ENCODE data around the gene PCGF5. TPM values are rescaled to one million over a fixed set of nuclear protein-coding genes. Genes with fewer than 3 reads are reported as not detected.
A peak's percentile ranks its signal among the peaks of the same experiment; 100 is the strongest.
"Not testable (repeated sequence)": the region's sequence is repeated elsewhere in the genome, so short reads cannot be mapped to it uniquely, and the experiment has no call there.

PCGF5 gene
- polyA plus RNA-seq (2013): 37.2 TPM

DNA sequence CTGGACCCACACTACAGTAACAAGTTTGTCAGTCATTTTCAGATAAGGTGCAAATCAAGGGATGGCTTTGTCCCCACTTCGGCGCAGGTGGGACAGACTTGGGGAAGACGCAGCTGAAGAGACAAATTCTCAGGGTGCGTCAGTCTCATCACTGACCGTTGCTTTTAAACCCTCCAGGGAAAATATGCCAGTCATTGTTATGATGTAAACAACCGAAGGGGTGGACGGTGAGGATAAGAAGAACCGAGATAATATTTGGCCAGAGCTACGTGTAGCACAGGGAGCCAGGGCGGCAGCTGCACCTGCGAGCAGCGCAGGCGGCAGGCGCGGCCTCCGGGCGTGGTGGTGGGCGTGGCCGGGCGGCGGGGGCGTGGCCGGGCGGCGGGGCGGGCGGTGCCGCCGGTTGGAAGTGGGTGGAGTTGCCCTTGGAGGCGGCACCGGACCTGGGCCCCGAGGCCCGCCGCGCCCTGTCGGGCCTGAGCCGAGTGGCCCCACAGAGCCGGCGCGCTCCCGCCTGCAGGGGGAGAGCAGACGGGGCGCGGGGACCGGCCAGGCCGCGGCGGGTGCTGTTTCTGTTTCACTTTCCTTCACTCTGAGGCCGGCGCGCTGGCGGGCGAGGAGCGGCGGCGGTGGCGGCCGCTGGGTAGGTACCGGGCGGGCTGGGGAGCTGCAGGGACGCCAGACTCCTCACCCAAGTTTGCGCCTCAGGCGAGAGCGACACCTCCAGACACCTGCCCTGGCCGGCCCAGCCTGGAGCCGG is at the start of gene PCGF5:
PCGF5 (plus strand) TSS at position 470 of the 760 bp plus-strand sequence. CDS start 2,209 bp downstream, outside the sequence.
- under 1% methylated on average over 43 of the region's 66 CpGs for WGBS (ENCODE audit: insufficient coverage)
- Histone ChIP-seq H3K36me3 (ENCODE audit: control insufficient read depth in 4 of 4, insufficient read depth in 4 of 4, low read length in 3 of 4) (peaks cover 0 to 6% (median 1%) of the 10 kb centered on the region in 4 experiments), H3K27ac (ENCODE audit: insufficient read depth in 1 of 2, low read depth in 1 of 2, low read length in 2 of 2, poor library complexity in 1 of 2, severe bottlenecking in 2 of 2) (peak within 1 kb of the TSS; percentile 77 to 86), H3K27me3 (replicated peaks in 2 of 5; ENCODE audit: control insufficient read depth in 4 of 5, insufficient read depth in 5 of 5, low read length in 4 of 5) (peaks cover 0 to 2% (median 0%) of the 10 kb centered on the region in 5 experiments), H3K9me3 (ENCODE audit: control extremely low read depth in 1 of 5, control insufficient read depth in 4 of 5, insufficient read depth in 2 of 5, low read depth in 1 of 5, low read length in 4 of 5) (no peaks in the 10 kb centered on the region), H3K4me1 (ENCODE audit: control extremely low read depth in 1 of 4, control insufficient read depth in 4 of 4, insufficient read depth in 4 of 4, low read length in 3 of 4) (peaks cover 6 to 17% (median 13%) of the 10 kb centered on the region in 4 experiments), H3K4me3 (ENCODE audit: control insufficient read depth in 1 of 7, extremely low read depth in 1 of 7, insufficient read depth in 4 of 7, low read depth in 2 of 7, low read length in 6 of 7) (peak within 1 kb of the TSS; percentile 86 to 94 (median 88))
- peak; percentile 93 to 96 (median 96) for DNase-seq
- CTCF ChIA-PET: interaction anchor here (1.5 to 2.3 kb wide), 3 partner anchors 10 to 23 kb away, joined by 3 to 5 read pairs (median 5); no protein-coding TSS in a partner anchor
- POLR2A ChIA-PET: interaction anchor here (1.3 to 1.5 kb wide), 2 partner anchors 57 to 58 kb away, joined by 4 to 5 read pairs; no protein-coding TSS in a partner anchor

DNA sequence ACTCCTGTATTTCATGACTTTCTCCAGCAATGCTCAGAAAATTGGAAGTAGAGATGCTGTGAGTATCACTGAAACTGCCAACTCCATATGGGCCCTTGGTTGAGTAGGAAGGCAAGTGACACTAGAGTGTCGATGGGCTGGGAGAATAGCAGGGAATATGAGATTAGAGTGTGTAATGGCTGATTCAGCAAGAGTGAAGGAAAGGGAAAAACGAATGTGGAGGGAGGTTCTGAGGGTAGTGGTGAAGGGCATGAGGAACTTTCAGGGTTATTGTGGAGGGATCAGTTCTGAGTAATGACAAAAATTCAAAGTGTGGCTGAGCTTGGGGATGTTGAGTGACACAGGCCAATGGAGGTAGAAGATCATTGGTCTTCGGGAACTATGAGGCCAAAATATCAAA is 49.0 kb upstream of the PCGF5 start:
- Histone ChIP-seq H3K4me3 (ENCODE audit: control insufficient read depth in 1 of 7, extremely low read depth in 1 of 7, insufficient read depth in 4 of 7, low read depth in 2 of 7, low read length in 6 of 7) (no peak overlapping the region), H3K36me3 (ENCODE audit: control insufficient read depth in 4 of 4, insufficient read depth in 4 of 4, low read length in 3 of 4) (peaks cover 0 to 3% (median under 1%) of the 10 kb centered on the region in 4 experiments), H3K27me3 (replicated peaks in 2 of 5; ENCODE audit: control insufficient read depth in 4 of 5, insufficient read depth in 5 of 5, low read length in 4 of 5) (no peaks in the 10 kb centered on the region), H3K4me1 (ENCODE audit: control extremely low read depth in 1 of 4, control insufficient read depth in 4 of 4, insufficient read depth in 4 of 4, low read length in 3 of 4) (no peaks in the 10 kb centered on the region), H3K9me3 (ENCODE audit: control extremely low read depth in 1 of 5, control insufficient read depth in 4 of 5, insufficient read depth in 2 of 5, low read depth in 1 of 5, low read length in 4 of 5) (peaks cover 0 to 15% (median 3%) of the 10 kb centered on the region in 5 experiments), H3K27ac (ENCODE audit: insufficient read depth in 1 of 2, low read depth in 1 of 2, low read length in 2 of 2, poor library complexity in 1 of 2, severe bottlenecking in 2 of 2) (no peak overlapping the region)
- POLR2A ChIA-PET: no interaction called here
- WGBS (ENCODE audit: insufficient coverage): 98% methylated on average over 3 of the region's 3 CpGs
- DNase-seq: no peak
- CTCF ChIA-PET: interaction anchor here (0.7 to 1.1 kb wide), 2 partner anchors 16 to 58 kb away, joined by 3 read pairs; no protein-coding TSS in a partner anchor

- Histone ChIP-seq H3K27ac (ENCODE audit: insufficient read depth in 1 of 2, low read depth in 1 of 2, low read length in 2 of 2, poor library complexity in 1 of 2, severe bottlenecking in 2 of 2) (no peak overlapping the region), H3K9me3 (ENCODE audit: control extremely low read depth in 1 of 5, control insufficient read depth in 4 of 5, insufficient read depth in 2 of 5, low read depth in 1 of 5, low read length in 4 of 5) (peaks cover 0 to 15% (median 3%) of the 10 kb centered on the region in 5 experiments), H3K36me3 (ENCODE audit: control insufficient read depth in 4 of 4, insufficient read depth in 4 of 4, low read length in 3 of 4) (peaks cover 0 to 6% (median under 1%) of the 10 kb centered on the region in 4 experiments), H3K4me3 (ENCODE audit: control insufficient read depth in 1 of 7, extremely low read depth in 1 of 7, insufficient read depth in 4 of 7, low read depth in 2 of 7, low read length in 6 of 7) (no peak overlapping the region), H3K27me3 (replicated peaks in 2 of 5; ENCODE audit: control insufficient read depth in 4 of 5, insufficient read depth in 5 of 5, low read length in 4 of 5) (no peaks in the 10 kb centered on the region), H3K4me1 (ENCODE audit: control extremely low read depth in 1 of 4, control insufficient read depth in 4 of 4, insufficient read depth in 4 of 4, low read length in 3 of 4) (no peaks in the 10 kb centered on the region)
- 100% methylated on average over 2 of the region's 2 CpGs for WGBS (ENCODE audit: insufficient coverage)
- ChIA-PET POLR2A (no interaction called here), CTCF (interaction anchor here (0.7 kb wide), 1 partner anchor 15 kb away, joined by 3 read pairs; no protein-coding TSS in a partner anchor)
- no peak for DNase-seq
Observed at GRCh38 chr10:91172348-91172747, 48.1 kb upstream of the PCGF5 start.

- Histone ChIP-seq H3K27me3 (replicated peaks in 2 of 5; ENCODE audit: control insufficient read depth in 4 of 5, insufficient read depth in 5 of 5, low read length in 4 of 5) (no peaks in the 10 kb centered on the region), H3K9me3 (ENCODE audit: control extremely low read depth in 1 of 5, control insufficient read depth in 4 of 5, insufficient read depth in 2 of 5, low read depth in 1 of 5, low read length in 4 of 5) (peaks cover 0 to 12% (median 3%) of the 10 kb centered on the region in 5 experiments), H3K36me3 (ENCODE audit: control insufficient read depth in 4 of 4, insufficient read depth in 4 of 4, low read length in 3 of 4) (peaks cover 0 to 6% (median 0%) of the 10 kb centered on the region in 4 experiments), H3K27ac (ENCODE audit: insufficient read depth in 1 of 2, low read depth in 1 of 2, low read length in 2 of 2, poor library complexity in 1 of 2, severe bottlenecking in 2 of 2) (no peak overlapping the region), H3K4me1 (ENCODE audit: control extremely low read depth in 1 of 4, control insufficient read depth in 4 of 4, insufficient read depth in 4 of 4, low read length in 3 of 4) (no peaks in the 10 kb centered on the region), H3K4me3 (ENCODE audit: control insufficient read depth in 1 of 7, extremely low read depth in 1 of 7, insufficient read depth in 4 of 7, low read depth in 2 of 7, low read length in 6 of 7) (no peak overlapping the region)
- DNase-seq: no peak
- POLR2A ChIA-PET: no interaction called here
- WGBS (ENCODE audit: insufficient coverage): 96% methylated on average over 7 of the region's 8 CpGs
- CTCF ChIA-PET: interaction anchor here (1.2 to 1.3 kb wide), 2 partner anchors 20 to 21 kb away, joined by 3 to 4 read pairs; no protein-coding TSS in a partner anchor
Observed at GRCh38 chr10:91185239-91185875, 35.1 kb upstream of the PCGF5 start.

- peaks cover 0 to 3% (median 0%) of the 10 kb centered on the region in 4 experiments for H3K4me1 ChIP-seq (ENCODE audit: control extremely low read depth in 1 of 4, control insufficient read depth in 4 of 4, insufficient read depth in 4 of 4, low read length in 3 of 4)
- ChIA-PET CTCF (interaction anchor here (0.6 kb wide), 1 partner anchor 15 kb away, joined by 3 read pairs; no protein-coding TSS in a partner anchor), POLR2A (no interaction called here)
- H3K27ac ChIP-seq (ENCODE audit: insufficient read depth in 1 of 2, low read depth in 1 of 2, low read length in 2 of 2, poor library complexity in 1 of 2, severe bottlenecking in 2 of 2): no peak overlapping the region
- peaks cover 0 to 6% (median 0%) of the 10 kb centered on the region in 4 experiments for H3K36me3 ChIP-seq (ENCODE audit: control insufficient read depth in 4 of 4, insufficient read depth in 4 of 4, low read length in 3 of 4)
- peaks cover 0 to 10% (median 3%) of the 10 kb centered on the region in 5 experiments for H3K9me3 ChIP-seq (ENCODE audit: control extremely low read depth in 1 of 5, control insufficient read depth in 4 of 5, insufficient read depth in 2 of 5, low read depth in 1 of 5, low read length in 4 of 5)
- H3K27me3 ChIP-seq (replicated peaks in 2 of 5; ENCODE audit: control insufficient read depth in 4 of 5, insufficient read depth in 5 of 5, low read length in 4 of 5): no peaks in the 10 kb centered on the region
- DNase-seq: no peak
- H3K4me3 ChIP-seq (ENCODE audit: control insufficient read depth in 1 of 7, extremely low read depth in 1 of 7, insufficient read depth in 4 of 7, low read depth in 2 of 7, low read length in 6 of 7): no peak overlapping the region
- 71% methylated on average over 1 of the region's 4 CpGs for WGBS (ENCODE audit: insufficient coverage)
Observed at GRCh38 chr10:91187156-91187555, 33.3 kb upstream of the PCGF5 start.

- H3K36me3 ChIP-seq (ENCODE audit: control insufficient read depth in 4 of 4, insufficient read depth in 4 of 4, low read length in 3 of 4); H3K4me3 ChIP-seq (ENCODE audit: control insufficient read depth in 1 of 7, extremely low read depth in 1 of 7, insufficient read depth in 4 of 7, low read depth in 2 of 7, low read length in 6 of 7); POLR2A ChIA-PET; H3K27me3 ChIP-seq (replicated peaks in 2 of 5; ENCODE audit: control insufficient read depth in 4 of 5, insufficient read depth in 5 of 5, low read length in 4 of 5); H3K9me3 ChIP-seq (ENCODE audit: control extremely low read depth in 1 of 5, control insufficient read depth in 4 of 5, insufficient read depth in 2 of 5, low read depth in 1 of 5, low read length in 4 of 5); H3K27ac ChIP-seq (ENCODE audit: insufficient read depth in 1 of 2, low read depth in 1 of 2, low read length in 2 of 2, poor library complexity in 1 of 2, severe bottlenecking in 2 of 2); DNase-seq; CTCF ChIA-PET; H3K4me1 ChIP-seq (ENCODE audit: control extremely low read depth in 1 of 4, control insufficient read depth in 4 of 4, insufficient read depth in 4 of 4, low read length in 3 of 4): not testable (repeated sequence)
- WGBS (ENCODE audit: insufficient coverage): 97% methylated on average over 10 of the region's 11 CpGs
Observed at GRCh38 chr10:91188010-91188409, 32.5 kb upstream of the PCGF5 start.
